GM21526 (cell line): ENCODE measurements around the gene TXN2.
"Not testable (repeated sequence)": the region's sequence is repeated elsewhere in the genome, so short reads cannot be mapped to it uniquely, and the experiment has no call there.

Source experiments
- ATAC-seq: cut with Tn5 transposase; IDR thresholded peaks from one replicate; pipeline ENCODE4 v1.9.1; 2021; ENCODE audit warnings: moderate library complexity; ENCODE audit not compliant: unreplicated experiment, low FRiP score

Gene TXN2

GRCh38 chr22:36481393-36482168 lies at the start of gene TXN2:
TSS of gene TXN2 (minus strand) at chr22:36481640. CDS start at chr22:36480837, 803 bp downstream.
- peak; percentile 64 for ATAC-seq

- peak; percentile 88 for ATAC-seq
Observed at GRCh38 chr22:36528795-36529751, 47.6 kb upstream of the TXN2 start, which contains the start of gene EIF3D. TSS of gene EIF3D (minus strand) at chr22:36529166. CDS start at chr22:36526121, 3,045 bp downstream.

DNA sequence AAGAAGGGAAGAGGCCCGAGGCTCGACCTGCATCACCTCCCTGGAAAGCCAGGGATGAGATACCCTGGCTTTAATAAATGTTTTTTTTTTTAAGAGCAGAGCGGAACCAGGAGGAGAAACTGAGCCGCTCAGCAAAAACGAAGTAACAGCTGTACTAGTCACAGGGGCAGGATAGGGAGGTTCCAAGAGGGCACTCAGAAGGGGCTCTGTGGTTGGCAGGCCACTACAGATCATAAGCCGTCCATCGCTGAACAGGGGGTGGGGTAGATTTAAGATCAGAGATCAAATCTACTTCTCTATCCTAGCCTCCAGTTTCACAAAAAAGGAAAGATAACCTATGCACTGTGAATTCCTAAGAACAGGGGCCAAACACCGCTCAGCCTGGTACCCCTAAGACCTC lies 46.9 kb upstream of the TXN2 start:
- ATAC-seq = peak; percentile 6

DNA sequence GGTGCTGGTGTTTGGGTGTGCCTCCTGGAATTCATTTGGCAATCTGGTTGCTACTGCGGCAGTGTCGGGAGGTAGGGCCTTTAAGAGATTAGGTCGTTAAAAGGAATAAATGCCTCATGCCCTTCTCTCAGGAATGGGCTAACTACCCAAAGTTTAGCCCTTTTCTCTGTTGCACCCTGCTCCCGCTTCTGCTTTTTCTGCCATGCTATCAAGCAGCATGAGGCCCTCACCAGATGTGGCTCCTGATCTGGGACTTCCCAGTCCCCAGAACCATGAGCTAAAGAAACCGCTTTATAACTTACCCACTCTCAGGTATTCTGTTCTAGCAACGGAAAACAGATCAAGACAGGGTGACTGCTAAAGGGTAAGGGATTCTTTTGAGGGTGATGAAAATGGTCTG lies 41.2 kb upstream of the TXN2 start:
- ATAC-seq = no peak

- ATAC-seq = no peak
Observed at GRCh38 chr22:36520423-36520822, 39.0 kb upstream of the TXN2 start.

DNA sequence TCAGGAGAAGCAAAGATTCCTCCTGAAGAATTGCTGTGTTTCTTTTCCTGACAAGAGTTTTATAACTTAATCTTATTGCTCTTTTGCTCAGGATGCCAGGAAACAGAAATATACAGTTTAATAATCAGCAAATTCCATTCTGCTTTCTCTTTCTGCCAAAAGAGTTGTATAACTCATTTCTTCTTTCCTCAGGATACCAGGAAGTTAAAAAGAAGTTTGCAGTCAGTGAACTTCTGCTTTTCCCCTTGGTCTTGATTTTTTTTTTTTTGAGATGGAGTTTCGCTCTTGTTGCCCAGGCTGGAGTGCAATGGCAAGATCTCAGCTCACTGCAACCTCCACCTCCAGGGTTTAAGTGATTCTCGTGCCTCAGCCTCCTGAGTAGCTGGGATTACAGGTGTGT lies 38.5 kb upstream of the TXN2 start:
- ATAC-seq = not testable (repeated sequence)

DNA sequence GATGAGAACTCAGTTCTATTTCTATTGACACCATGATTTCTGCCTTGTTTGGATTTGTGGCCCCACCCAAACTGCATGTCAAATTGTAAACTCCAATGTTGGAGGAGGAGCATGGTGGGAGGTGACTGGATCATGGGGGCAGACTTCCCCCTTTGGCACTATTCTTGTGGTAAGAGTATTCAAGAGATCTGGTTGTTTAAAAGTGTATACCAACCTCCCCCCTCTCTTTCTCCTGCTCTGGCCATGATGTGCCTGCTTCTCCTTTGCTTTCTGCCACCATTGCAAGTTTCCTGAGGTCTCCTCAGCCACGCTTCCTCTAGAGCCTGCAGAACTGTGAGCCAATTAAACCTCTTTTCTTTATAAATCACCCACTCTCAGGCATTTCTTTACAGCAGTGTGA lies 33.3 kb upstream of the TXN2 start:
- ATAC-seq = no peak

DNA sequence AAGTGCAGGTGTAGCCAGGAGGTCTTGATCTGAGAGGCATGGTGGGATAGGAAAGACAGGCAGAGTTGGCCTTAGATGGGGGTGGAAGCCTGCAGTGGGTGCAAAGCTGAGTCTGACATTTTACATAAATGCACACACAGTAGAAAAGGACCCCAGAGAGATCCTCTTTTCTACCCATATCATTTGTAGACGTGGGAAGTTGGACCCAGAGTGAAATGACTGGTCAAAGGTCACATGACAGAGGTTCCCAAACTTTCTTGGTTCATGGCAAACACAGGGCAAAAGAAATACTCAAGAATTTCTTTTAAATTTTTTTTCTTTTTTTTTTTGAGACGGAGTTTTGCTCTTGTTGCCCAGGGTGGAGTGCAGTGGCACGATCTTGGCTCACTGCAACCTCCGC lies 31.6 kb upstream of the TXN2 start:
- ATAC-seq = no peak

- no peak for ATAC-seq
Observed at GRCh38 chr22:36512333-36512732, 30.9 kb upstream of the TXN2 start.

DNA sequence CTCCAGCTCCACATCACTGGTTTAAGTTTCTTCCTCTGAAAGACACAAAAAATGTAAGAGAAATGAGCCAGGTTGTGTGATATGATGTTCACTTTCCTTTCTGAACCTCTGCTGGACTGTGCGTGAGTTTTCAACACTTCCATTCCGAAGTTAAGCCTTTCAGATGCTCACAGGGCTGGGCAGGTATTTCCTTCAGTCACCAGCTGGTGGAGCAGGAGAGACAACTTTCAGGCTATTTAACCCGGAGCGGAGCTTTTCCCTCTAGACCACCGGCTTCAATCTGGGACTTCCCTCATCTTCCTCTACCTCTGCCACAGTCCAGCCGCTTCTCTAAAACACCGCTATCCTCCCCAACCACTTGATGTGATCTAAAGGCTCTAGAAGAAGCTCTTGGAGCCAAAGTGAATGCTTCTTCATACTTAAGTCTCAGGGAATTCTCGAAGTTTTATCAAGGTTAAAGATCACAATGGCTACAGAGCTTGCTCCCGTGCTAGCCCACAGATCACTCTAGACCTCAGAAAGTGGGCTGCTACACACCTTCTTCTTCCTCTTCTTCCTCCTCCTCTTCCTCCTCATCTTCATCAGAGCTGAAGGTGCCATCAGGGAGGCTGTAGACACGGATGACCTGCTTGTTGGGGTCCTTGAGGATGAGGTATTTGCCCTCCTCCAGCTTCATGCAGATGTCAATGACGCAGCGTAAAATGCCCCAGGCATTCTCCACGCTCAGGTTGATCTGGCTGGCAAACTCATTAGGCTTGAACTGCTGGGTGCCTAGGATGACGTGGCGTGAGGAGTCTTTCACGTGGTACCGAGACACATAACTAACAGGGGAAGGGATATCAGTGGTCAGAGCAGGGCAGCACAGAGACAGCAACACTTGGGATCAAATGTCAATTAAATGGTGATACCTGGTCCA lies 29.8 kb upstream of the TXN2 start:
- ATAC-seq = no peak

GRCh38 chr22:36510384-36510783 lies 28.9 kb upstream of the TXN2 start:
- no peak for ATAC-seq

DNA sequence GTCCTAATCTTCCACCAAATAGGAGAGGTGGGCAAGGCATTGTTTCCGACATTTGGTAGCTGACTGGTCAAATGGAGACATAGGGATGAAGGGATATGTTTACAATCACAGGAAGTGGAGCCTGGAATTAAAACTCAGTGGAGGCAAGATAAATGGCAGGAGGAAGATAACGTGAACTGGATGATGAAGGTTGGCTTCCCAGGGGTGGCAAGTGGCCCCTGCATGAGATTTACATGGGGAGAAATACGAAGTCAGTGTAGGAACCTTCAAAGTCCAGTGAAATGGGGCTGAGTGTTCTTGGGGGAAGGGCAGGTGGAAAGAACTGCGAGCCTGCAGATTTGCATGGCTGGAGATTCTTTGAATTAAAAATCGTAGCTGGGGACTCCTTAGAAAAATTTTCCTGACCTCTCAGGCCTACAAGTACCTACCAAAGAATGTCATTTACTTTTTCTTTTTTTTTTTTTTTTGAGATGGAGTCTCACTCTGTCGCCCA lies 26.1 kb upstream of the TXN2 start:
- ATAC-seq = no peak

DNA sequence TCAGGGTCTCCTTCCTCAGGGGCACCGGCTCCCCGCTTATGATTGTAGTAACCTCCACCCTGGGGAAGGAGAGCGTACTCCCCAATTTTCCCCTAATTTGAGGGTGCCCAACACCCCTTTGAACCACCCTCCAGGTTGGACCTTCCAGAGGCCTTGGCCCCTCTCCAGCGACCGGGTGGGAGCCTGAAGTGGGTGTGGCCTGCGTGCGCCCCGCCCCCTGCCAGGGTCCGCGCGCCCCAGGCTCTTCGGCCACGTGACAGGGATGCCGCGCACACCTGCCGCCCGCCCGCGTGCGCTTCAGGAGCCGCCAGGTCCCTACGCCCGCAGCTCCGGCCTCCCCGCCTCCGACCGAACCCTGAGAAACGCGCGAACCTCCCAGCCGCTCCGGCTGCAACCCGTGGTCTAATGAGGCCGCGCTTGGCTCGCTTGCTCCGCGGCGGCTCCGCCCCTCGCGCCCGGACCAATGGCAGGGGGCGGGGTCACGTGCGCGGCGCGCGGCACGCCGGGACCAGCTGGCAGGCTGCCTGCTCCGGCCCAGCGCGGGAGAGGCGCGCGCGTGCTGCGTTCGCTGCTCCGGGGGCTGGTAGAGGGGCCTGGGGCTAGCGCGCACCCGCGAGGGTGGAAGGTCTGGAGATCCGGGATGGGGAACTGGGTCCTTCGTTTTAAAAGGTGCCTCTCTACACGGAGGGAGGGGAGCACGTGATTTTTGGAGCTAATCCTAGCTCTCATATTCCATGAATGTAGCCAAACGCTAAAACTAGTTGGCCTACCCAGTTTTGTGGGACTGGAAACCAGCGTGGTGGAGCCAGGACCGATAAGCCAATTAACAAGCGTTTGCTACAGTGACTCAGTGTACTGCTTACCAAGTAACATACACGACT lies 25.4 kb upstream of the TXN2 start, which contains the start of gene FOXRED2:
FOXRED2 (minus strand) TSS at position 404 of the 881 bp plus-strand sequence. CDS start 618 bp downstream, outside the sequence.
- ATAC-seq = no peak

GRCh38 chr22:36505998-36506635 lies 24.7 kb upstream of the TXN2 start:
- ATAC-seq = no peak

DNA sequence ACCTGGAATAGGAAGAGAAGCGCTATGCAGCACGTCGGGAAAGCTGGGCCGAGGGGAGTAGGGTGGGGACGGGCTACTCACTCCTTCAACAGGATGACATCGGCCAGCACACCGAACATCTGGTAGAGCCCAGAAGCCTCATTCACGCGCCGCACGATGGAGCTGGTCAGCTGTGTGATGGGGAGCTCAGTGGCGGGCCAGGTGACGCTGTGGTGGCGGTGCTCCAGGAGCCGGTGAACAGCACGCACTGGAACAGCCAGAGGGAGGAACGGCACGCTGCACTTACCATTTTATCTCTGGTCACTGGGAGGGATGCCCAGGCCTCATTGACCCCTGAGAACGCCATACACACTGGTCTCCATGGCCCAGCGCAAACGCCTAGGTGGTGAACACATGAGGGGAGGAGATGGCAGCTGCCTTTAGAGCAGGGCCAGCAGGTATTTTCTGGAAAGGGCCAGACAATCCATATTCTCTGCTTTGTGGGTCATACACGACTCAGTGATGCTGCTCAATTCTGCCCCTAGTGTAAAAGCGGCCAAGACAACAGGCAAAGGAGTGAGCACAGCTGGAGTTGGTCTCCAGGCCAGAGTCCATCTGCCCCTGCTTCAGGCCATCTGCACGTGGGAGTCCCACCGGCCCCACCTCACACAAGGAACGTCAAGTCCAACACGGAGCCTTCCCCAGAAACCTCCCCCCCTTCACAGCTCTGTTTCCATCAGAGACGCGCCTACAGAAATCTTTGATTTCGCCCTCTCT lies 16.6 kb upstream of the TXN2 start:
- no peak for ATAC-seq

GRCh38 chr22:36493690-36494110 lies 12.3 kb upstream of the TXN2 start:
- peak; percentile 54 for ATAC-seq

- no peak for ATAC-seq
Observed at GRCh38 chr22:36492109-36492508, 10.7 kb upstream of the TXN2 start.

GRCh38 chr22:36491155-36491554 lies 9.7 kb upstream of the TXN2 start:
- no peak for ATAC-seq
